Mucosa of descending colon (tissue), 3 donors: ENCODE measurements around the gene SPOCK1. TPM values are rescaled to one million over a fixed set of nuclear protein-coding genes. Genes with fewer than 3 reads are reported as not detected.

Source experiments
- ATAC-seq: fragments of 200-7000 bp; cut with Tn5 transposase; one replicate; pipeline ENCODE4 v1.9.1; 2020; ENCODE audit warnings: mild to moderate bottlenecking, moderate library complexity
- DNase-seq, 3 donors: peaks; one replicate each; pipeline ENCODE4 v3.0.0-alpha.2; 2020
- H3K36me3 ChIP-seq: fragments of 200-600 bp; one replicate; pipeline ENCODE4 v1.8.0; 2021; ENCODE audit warnings: low read depth, mild to moderate bottlenecking
- H3K4me1 ChIP-seq: fragments of 200-600 bp; one replicate; pipeline ENCODE4 v1.8.0; 2021; ENCODE audit warnings: low read depth, mild to moderate bottlenecking
- H3K4me3 ChIP-seq: fragments of 200-600 bp; one replicate; pipeline ENCODE4 v1.8.0; 2021; ENCODE audit warnings: mild to moderate bottlenecking
- H3K9me3 ChIP-seq: fragments of 200-600 bp; one replicate; pipeline ENCODE4 v1.8.0; 2021; ENCODE audit warnings: mild to moderate bottlenecking
- intact Hi-C, 2 donors: fragments of 100-400 bp; cut with DNase I in 1 of 2; cut with micrococcal nuclease in 1 of 2; formaldehyde crosslinking; loops; one replicate each; pipeline versions ENCODE4 v1.11.0 to v1.11.1; 2022; cut with DNase I, micrococcal nuclease
- total RNA-seq, 3 donors: library from RNA; stranded (reverse); fragmentation: NEBNext Ultra II Directional in 2 of 3; extraction: Animal tissue kit (Norgen Biotek cat#: 25700) in 2 of 3; gene quantifications; one replicate each; pipeline versions ENCODE4 v1.2.1 to v1.2.4, GENCODE V29; 2021 to 2023
- TF ChIP-seq, protein P1 (sequence below): fragments of 200-600 bp; IDR thresholded peaks from one replicate; pipeline ENCODE4 v1.8.0; 2022; ENCODE audit warnings: antibody characterized with exemption, mild to moderate bottlenecking
- donor health status: DM: no; HTN: no; CAD: no; lungs with moderate emphysema.
- donor health status: DM: no; HTN: no; CAD: no.
- donor health status: DM: no; HTN: yes; CAD: no.

Gene SPOCK1
- total RNA-seq, 3 donors from 2014 or later, result 1.8 to 55.5 (median 7.9) TPM

GRCh38 chr5:137055271-137055872 is 443.8 kb downstream of the SPOCK1 start:
- Histone ChIP-seq H3K4me3 (no peak overlapping the region), H3K9me3 (no peaks in the 10 kb centered on the region), H3K36me3 (no peaks in the 10 kb centered on the region), H3K4me1 (no peaks in the 10 kb centered on the region)
- TF ChIP-seq, protein P1, sequence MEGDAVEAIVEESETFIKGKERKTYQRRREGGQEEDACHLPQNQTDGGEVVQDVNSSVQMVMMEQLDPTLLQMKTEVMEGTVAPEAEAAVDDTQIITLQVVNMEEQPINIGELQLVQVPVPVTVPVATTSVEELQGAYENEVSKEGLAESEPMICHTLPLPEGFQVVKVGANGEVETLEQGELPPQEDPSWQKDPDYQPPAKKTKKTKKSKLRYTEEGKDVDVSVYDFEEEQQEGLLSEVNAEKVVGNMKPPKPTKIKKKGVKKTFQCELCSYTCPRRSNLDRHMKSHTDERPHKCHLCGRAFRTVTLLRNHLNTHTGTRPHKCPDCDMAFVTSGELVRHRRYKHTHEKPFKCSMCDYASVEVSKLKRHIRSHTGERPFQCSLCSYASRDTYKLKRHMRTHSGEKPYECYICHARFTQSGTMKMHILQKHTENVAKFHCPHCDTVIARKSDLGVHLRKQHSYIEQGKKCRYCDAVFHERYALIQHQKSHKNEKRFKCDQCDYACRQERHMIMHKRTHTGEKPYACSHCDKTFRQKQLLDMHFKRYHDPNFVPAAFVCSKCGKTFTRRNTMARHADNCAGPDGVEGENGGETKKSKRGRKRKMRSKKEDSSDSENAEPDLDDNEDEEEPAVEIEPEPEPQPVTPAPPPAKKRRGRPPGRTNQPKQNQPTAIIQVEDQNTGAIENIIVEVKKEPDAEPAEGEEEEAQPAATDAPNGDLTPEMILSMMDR, result no peak
- ATAC-seq (no peak), DNase-seq (no peak)
- intact Hi-C loops, result no loop called here

GRCh38 chr5:137054792-137055191 is 444.3 kb downstream of the SPOCK1 start:
- TF ChIP-seq, protein P1, result no peak
- DNase-seq (no peak), ATAC-seq (no peak)
- intact Hi-C loops, result no loop called here
- H3K36me3 ChIP-seq, result no peaks in the 10 kb centered on the region
- H3K4me1 ChIP-seq, result no peaks in the 10 kb centered on the region
- no peak overlapping the region for H3K4me3 ChIP-seq
- H3K9me3 ChIP-seq, result no peaks in the 10 kb centered on the region

DNA sequence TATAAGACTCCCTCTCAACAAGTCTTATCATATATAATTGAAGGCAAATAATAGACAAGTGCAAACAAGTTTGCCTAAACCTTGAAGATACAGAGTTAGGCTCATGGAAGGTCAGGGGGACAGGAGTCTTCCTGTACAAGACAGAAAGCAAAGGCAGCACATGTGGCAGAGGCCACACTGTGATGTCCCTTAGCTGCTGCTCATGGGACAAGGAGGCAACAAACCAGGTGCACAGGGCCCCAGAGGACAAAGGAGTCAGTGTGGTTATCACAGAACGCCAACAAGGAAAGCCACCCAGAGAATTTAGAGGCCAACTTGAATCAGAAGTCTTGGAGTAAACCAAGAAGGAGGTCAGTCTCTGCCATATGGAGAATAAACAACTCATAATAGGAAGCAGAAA is 444.8 kb downstream of the SPOCK1 start:
- H3K36me3 ChIP-seq, result no peaks in the 10 kb centered on the region
- no peaks in the 10 kb centered on the region for H3K9me3 ChIP-seq
- TF ChIP-seq, protein P1, result no peak
- no peak for ATAC-seq
- intact Hi-C loops, result no loop called here
- H3K4me1 ChIP-seq, result no peaks in the 10 kb centered on the region
- DNase-seq, result no peak
- no peak overlapping the region for H3K4me3 ChIP-seq

- no peaks in the 10 kb centered on the region for H3K36me3 ChIP-seq
- no peaks in the 10 kb centered on the region for H3K9me3 ChIP-seq
- intact Hi-C loops, result no loop called here
- TF ChIP-seq, protein P1, result no peak
- DNase-seq, result no peak
- no peaks in the 10 kb centered on the region for H3K4me1 ChIP-seq
- ATAC-seq, result no peak
- H3K4me3 ChIP-seq, result no peak overlapping the region
Measured at GRCh38 chr5:137051161-137051560, 448.0 kb downstream of the SPOCK1 start.

DNA sequence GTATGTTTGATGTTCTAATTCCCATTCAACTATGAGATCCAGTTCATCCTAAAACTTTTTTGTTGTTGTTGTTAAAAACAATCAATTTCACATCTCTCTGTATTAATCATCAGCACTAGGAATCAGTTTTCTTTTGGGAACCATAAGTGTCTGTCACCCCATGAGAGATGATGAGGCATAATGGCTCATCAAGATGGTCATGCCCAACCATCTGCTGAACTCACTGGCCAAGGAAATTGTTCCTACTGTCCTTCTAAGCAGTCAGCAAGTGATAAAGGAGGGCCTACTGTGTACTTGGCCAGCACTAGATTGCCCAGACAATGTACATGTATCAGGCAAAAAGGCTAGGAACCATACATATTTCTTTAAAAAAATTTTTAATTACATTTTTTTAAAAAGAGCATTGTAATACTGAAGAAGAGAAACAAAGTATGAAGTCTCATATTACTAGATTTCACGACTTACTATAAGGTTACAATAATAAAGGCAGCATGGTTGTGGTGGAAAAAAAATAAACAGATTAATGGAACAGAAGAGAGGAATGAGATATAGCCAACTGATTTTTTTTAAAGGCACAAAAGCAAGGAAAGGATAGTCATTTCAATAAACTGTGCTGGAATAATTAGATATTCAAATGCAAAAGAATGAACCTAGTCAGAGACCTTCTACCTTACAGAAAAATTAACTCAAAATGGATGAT is 458.3 kb downstream of the SPOCK1 start:
- peaks cover 5% of the 10 kb centered on the region for H3K9me3 ChIP-seq
- no peak overlapping the region for H3K4me3 ChIP-seq
- H3K36me3 ChIP-seq, result no peaks in the 10 kb centered on the region
- ATAC-seq (no peak), DNase-seq (no peak)
- H3K4me1 ChIP-seq, result no peaks in the 10 kb centered on the region
- intact Hi-C loops, result no loop called here
- TF ChIP-seq, protein P1, result no peak
